H9 (cell line): Measurements from ENCODE around the gene TFF1. TPM values are rescaled to one million over a fixed set of nuclear protein-coding genes. Genes with fewer than 3 reads are reported as not detected.

Experiments
- DNase-seq: peaks from one replicate; pipeline ENCODE4 v3.0.0-alpha.2; 2017
- H2AFZ ChIP-seq: one replicate; pipeline ENCODE4 v1.6.1; 2013; ENCODE audit warnings: mild to moderate bottlenecking, low read length, control low read depth, moderate library complexity
- H2AK5ac ChIP-seq: 2 replicates; pipeline ENCODE4 v1.6.1; 2013; ENCODE audit warnings: low read length, control low read depth, mixed read lengths; ENCODE audit not compliant: insufficient read length
- H2BK120ac ChIP-seq: one replicate; pipeline ENCODE4 v1.6.1; 2013; ENCODE audit warnings: low read depth, mild to moderate bottlenecking, low read length, control low read depth, inconsistent platforms; ENCODE audit not compliant: poor library complexity, severe bottlenecking
- H2BK12ac ChIP-seq: 2 replicates; pipeline ENCODE4 v1.6.1; 2013; ENCODE audit warnings: low read length, control low read depth, mixed read lengths, low read depth; ENCODE audit not compliant: insufficient read length
- H2BK15ac ChIP-seq: 2 replicates; pipeline ENCODE4 v1.6.1; 2013; ENCODE audit warnings: low read depth, low read length, control low read depth
- H2BK20ac ChIP-seq: one replicate; pipeline ENCODE4 v1.6.1; 2013; ENCODE audit warnings: low read depth, mild to moderate bottlenecking, low read length, control low read depth, inconsistent platforms; ENCODE audit not compliant: poor library complexity, severe bottlenecking
- H2BK5ac ChIP-seq: 2 replicates; pipeline ENCODE4 v1.6.1; 2013; ENCODE audit warnings: low read length, control low read depth, mixed read lengths; ENCODE audit not compliant: insufficient read length
- H3K14ac ChIP-seq: 2 replicates; pipeline ENCODE4 v1.6.1; 2013; ENCODE audit warnings: low read length, control low read depth; ENCODE audit not compliant: insufficient read depth
- H3K18ac ChIP-seq: 2 replicates; pipeline ENCODE4 v1.6.1; 2013; ENCODE audit warnings: low read depth, mild to moderate bottlenecking, mixed read lengths, low read length, control low read depth; ENCODE audit not compliant: insufficient read length
- H3K23ac ChIP-seq: 2 replicates; pipeline ENCODE4 v1.6.1; 2013; ENCODE audit warnings: low read length, control low read depth, mixed read lengths, low read depth; ENCODE audit not compliant: insufficient read length
- H3K23me2 ChIP-seq: 2 replicates; pipeline ENCODE4 v1.6.1; 2013; ENCODE audit warnings: low read depth, mild to moderate bottlenecking, mixed read lengths, low read length, control low read depth; ENCODE audit not compliant: insufficient read length, poor library complexity, severe bottlenecking
- H3K27ac ChIP-seq: 2 replicates; pipeline ENCODE4 v1.5.1; 2013; ENCODE audit warnings: low read length, control low read depth, mixed read lengths, low read depth; ENCODE audit not compliant: insufficient read length
- H3K27me3 ChIP-seq: 2 replicates; pipeline ENCODE4 v1.6.1; 2013; ENCODE audit warnings: low read length, control low read depth, inconsistent platforms; ENCODE audit not compliant: insufficient read depth
- H3K4ac ChIP-seq: 2 replicates; pipeline ENCODE4 v1.6.1; 2013; ENCODE audit warnings: low read depth, mild to moderate bottlenecking, control low read depth, inconsistent platforms, low read length, moderate library complexity
- H3K4me1 ChIP-seq: 2 replicates; pipeline ENCODE4 v1.6.1; 2013; ENCODE audit warnings: low read length, control low read depth, inconsistent platforms; ENCODE audit not compliant: insufficient read depth
- H3K4me2 ChIP-seq: 2 replicates; pipeline ENCODE4 v1.6.1; 2013; ENCODE audit warnings: low read length, control low read depth, mixed read lengths; ENCODE audit not compliant: insufficient read length, insufficient read depth
- H3K56ac ChIP-seq: 2 replicates; pipeline ENCODE4 v1.6.1; 2013; ENCODE audit warnings: low read depth, mild to moderate bottlenecking, mixed read lengths, low read length, control low read depth; ENCODE audit not compliant: insufficient read length
- H3K79me1 ChIP-seq: 2 replicates; pipeline ENCODE4 v1.6.1; 2013; ENCODE audit warnings: low read depth, mild to moderate bottlenecking, moderate library complexity, low read length, control low read depth, inconsistent platforms; ENCODE audit not compliant: insufficient read depth, poor library complexity, severe bottlenecking
- H3K79me2 ChIP-seq: 2 replicates; pipeline ENCODE4 v1.6.1; 2013; ENCODE audit warnings: low read length, control low read depth, inconsistent platforms; ENCODE audit not compliant: insufficient read depth
- H3K9ac ChIP-seq: 2 replicates; pipeline ENCODE4 v1.6.1; 2013; ENCODE audit warnings: low read length, control low read depth, mixed read lengths; ENCODE audit not compliant: insufficient read length; ENCODE audit errors: extremely low read depth
- H3K9me3 ChIP-seq: one replicate; pipeline ENCODE4 v1.6.1; 2013; ENCODE audit warnings: low read depth, low read length, inconsistent platforms; ENCODE audit not compliant: control insufficient read depth
- H3T11ph ChIP-seq: one replicate; pipeline ENCODE4 v1.6.1; 2013; ENCODE audit warnings: mild to moderate bottlenecking, low read length, control low read depth, inconsistent platforms
- H4K20me1 ChIP-seq: one replicate; pipeline ENCODE4 v1.6.1; 2013; ENCODE audit not compliant: control insufficient read depth, insufficient read length, insufficient read depth
- H4K5ac ChIP-seq: 2 replicates; pipeline ENCODE4 v1.6.1; 2013; ENCODE audit warnings: low read depth, mild to moderate bottlenecking, mixed read lengths, low read length, control low read depth; ENCODE audit not compliant: insufficient read length
- H4K8ac ChIP-seq: replicated peaks from 2 replicates; pipeline ENCODE4 v1.6.1; 2013; ENCODE audit warnings: low read length, control low read depth, mixed read lengths, low read depth; ENCODE audit not compliant: insufficient read length
- H4K91ac ChIP-seq: 2 replicates; pipeline ENCODE4 v1.6.1; 2013; ENCODE audit warnings: low read depth, mild to moderate bottlenecking, moderate library complexity, mixed read lengths, low read length, control low read depth; ENCODE audit not compliant: insufficient read length
- H3K27ac Mint-ChIP-seq, 3 experiments: 2 replicates in 2 of 3; 3 replicates in 1 of 3; pipeline ENCODE4 v1.8.0; 2020 to 2021; ENCODE audit warnings: mixed read lengths in 3 of 3, mild to moderate bottlenecking in 1 of 3, moderate library complexity in 1 of 3
- H3K27me3 Mint-ChIP-seq: 2 replicates; pipeline ENCODE4 v1.8.0; 2021; ENCODE audit warnings: low read depth, mild to moderate bottlenecking, moderate library complexity, mixed read lengths
- H3K36me3 Mint-ChIP-seq, 3 experiments: 2 replicates in 2 of 3; 3 replicates in 1 of 3; pipeline ENCODE4 v1.8.0; 2020 to 2021; ENCODE audit warnings: low read depth in 3 of 3, mixed read lengths in 3 of 3; ENCODE audit not compliant: insufficient read depth in 1 of 3
- H3K4me1 Mint-ChIP-seq, 2 experiments: 2 replicates each; pipeline ENCODE4 v1.8.0; 2020; ENCODE audit warnings: mixed read lengths in 2 of 2
- H3K4me3 Mint-ChIP-seq, 2 experiments: 2 replicates in 1 of 2; 3 replicates in 1 of 2; pipeline ENCODE4 v1.8.0; 2020 to 2021; ENCODE audit warnings: mild to moderate bottlenecking in 2 of 2, mixed read lengths in 2 of 2, moderate library complexity in 1 of 2
- H3K9me3 Mint-ChIP-seq, 2 experiments: 2 replicates in 1 of 2; 3 replicates in 1 of 2; pipeline ENCODE4 v1.8.0; 2020; ENCODE audit warnings: mild to moderate bottlenecking in 2 of 2, mixed read lengths in 2 of 2, moderate library complexity in 1 of 2
- WGBS: extraction: QIAGEN DNeasy Blood & Tissue Kit; methylation state at CpG from one replicate; pipeline ENCODE4 v1.1.7; 2013; ENCODE audit warnings: missing lambda C conversion rate, low lambda C conversion rate, mixed read lengths; ENCODE audit not compliant: insufficient read length; ENCODE audit errors: extremely low coverage; 5-methylcytosine and 5-hydroxymethylcytosine counted together
- total RNA-seq: library from RNA; stranded (reverse); gene quantifications from 2 replicates; pipeline ENCODE4 v1.2.1, GENCODE V29; 2021
- TF ChIP-seq, protein P1 (sequence below): fragments of 200-600 bp; sonication (generic); conservative IDR thresholded peaks from 3 replicates; pipeline ENCODE4 v1.8.0; 2021; ENCODE audit warnings: antibody characterized with exemption, mild to moderate bottlenecking

TFF1 gene
- total RNA-seq, 1 experiment from 2014 or later = not detected

DNA sequence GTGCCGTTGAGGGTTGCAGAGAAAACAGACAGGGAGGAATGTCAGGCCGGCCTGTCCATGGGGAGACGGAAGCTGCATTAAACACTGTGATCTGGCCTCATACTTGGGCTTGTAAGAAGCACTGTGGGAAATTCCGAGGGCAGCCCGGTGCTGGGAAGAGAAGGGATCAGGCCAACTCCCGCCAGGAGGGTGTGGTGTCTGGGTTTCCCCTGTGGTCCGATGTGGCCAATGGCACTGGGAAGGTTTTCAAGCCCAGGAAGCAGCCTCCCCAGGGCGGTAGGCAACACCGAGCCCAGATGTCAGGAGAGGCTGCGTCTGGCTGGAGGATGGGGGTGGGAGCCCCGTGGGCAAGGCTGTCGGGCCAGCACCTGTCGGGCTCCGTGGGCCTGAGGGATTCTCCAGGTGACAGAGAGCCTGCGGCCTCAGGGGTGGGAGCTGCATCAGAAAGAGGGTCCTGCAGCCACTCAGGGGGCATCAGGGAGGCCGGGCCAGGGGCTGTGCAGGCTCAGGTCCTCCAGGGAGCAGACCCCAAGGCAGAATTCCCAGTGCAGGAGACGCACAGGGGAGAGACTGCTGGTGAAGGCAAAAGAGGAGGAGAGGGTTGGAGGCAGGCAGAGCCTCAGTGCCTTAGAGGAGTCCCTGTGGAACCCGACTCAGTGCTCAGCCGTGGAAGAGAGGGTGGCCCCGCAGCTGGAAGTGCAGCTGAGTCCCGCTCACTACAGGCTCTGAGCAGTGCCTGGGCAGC lies 45.7 kb upstream of the TFF1 start:
- Histone ChIP-seq H3T11ph (no peak overlapping the region), H3K23ac (no peak overlapping the region), H3K4ac (no peak overlapping the region), H2BK12ac (no peak overlapping the region), H3K27ac (no peak overlapping the region), H2BK15ac (no peak overlapping the region), H3K9ac (no peak overlapping the region), H3K14ac (no peak overlapping the region), H3K23me2 (no peaks in the 10 kb centered on the region), H2AFZ (no peak overlapping the region), H3K4me1 (no peaks in the 10 kb centered on the region), H3K27me3 (no peaks in the 10 kb centered on the region), H3K56ac (no peak overlapping the region), H2AK5ac (no peak overlapping the region), H3K79me2 (no peaks in the 10 kb centered on the region), H4K20me1 (no peaks in the 10 kb centered on the region), H3K18ac (no peak overlapping the region), H2BK20ac (no peak overlapping the region), H4K8ac (no peak overlapping the region), H3K79me1 (no peaks in the 10 kb centered on the region), H3K4me2 (no peak overlapping the region), H2BK5ac (no peak overlapping the region), H4K91ac (no peak overlapping the region), H4K5ac (no peak overlapping the region), H2BK120ac (no peak overlapping the region), H3K9me3 (no peaks in the 10 kb centered on the region)
- no peak overlapping the region for H3K4me3 Mint-ChIP-seq
- no peaks in the 10 kb centered on the region for H3K36me3 Mint-ChIP-seq
- DNase-seq = no peak
- no peaks in the 10 kb centered on the region; a peak in 1 of 5 replicates for H3K9me3 Mint-ChIP-seq
- no CpG with 5 or more reads among the region's 21 CpGs for WGBS
- TF ChIP-seq, protein P1, sequence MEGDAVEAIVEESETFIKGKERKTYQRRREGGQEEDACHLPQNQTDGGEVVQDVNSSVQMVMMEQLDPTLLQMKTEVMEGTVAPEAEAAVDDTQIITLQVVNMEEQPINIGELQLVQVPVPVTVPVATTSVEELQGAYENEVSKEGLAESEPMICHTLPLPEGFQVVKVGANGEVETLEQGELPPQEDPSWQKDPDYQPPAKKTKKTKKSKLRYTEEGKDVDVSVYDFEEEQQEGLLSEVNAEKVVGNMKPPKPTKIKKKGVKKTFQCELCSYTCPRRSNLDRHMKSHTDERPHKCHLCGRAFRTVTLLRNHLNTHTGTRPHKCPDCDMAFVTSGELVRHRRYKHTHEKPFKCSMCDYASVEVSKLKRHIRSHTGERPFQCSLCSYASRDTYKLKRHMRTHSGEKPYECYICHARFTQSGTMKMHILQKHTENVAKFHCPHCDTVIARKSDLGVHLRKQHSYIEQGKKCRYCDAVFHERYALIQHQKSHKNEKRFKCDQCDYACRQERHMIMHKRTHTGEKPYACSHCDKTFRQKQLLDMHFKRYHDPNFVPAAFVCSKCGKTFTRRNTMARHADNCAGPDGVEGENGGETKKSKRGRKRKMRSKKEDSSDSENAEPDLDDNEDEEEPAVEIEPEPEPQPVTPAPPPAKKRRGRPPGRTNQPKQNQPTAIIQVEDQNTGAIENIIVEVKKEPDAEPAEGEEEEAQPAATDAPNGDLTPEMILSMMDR = no peak
- H3K27ac Mint-ChIP-seq = 0 out of 7 replicates have a peak overlapping the region, but pooled peaks of 1 of the 3 experiments have one; percentile 63
- H3K4me1 Mint-ChIP-seq = peaks cover 11 to 14% of the 10 kb centered on the region in 2 experiments
- H3K27me3 Mint-ChIP-seq = peaks cover 4% of the 10 kb centered on the region
